ENCODE results near the gene MAPK1. TPM values are rescaled to one million over a fixed set of nuclear protein-coding genes. Genes with fewer than 3 reads are reported as not detected.

The MAPK1 gene
- total RNA-seq, 1 donor from 2014 or later = 112 TPM

GRCh38 chr22:21707677-21708076 lies 159.8 kb downstream of the MAPK1 start:
- DNase-seq (ENCODE audit: extremely low spot score, unreplicated experiment) = no peak
- Mint-ChIP-seq H3K27me3 (no peaks in the 10 kb centered on the region), H3K4me3 (no peak overlapping the region), H3K36me3 (peaks cover 12% of the 10 kb centered on the region), H3K9me3 (no peaks in the 10 kb centered on the region), H3K4me1 (ENCODE audit: unreplicated experiment) (no peaks in the 10 kb centered on the region), H3K27ac (no peak overlapping the region)
- TF ChIP-seq CTCF (conservative IDR thresholded peaks at IDR 0.05) = no peak

Other genes with a start within 250 kb of the MAPK1 start
- 20.7 and 24.5 TPM in 2 replicates for gene YDJC, start 237.6 kb downstream of the MAPK1 start, total RNA-seq (ENCODE audit: low replicate concordance)
- 0.21 and 0.87 TPM in 2 replicates for gene CCDC116, start 234.9 kb downstream of the MAPK1 start, total RNA-seq (ENCODE audit: low replicate concordance)
- gene SDF2L1, start 225.3 kb downstream of the MAPK1 start, total RNA-seq (ENCODE audit: low replicate concordance) = 56.3 and 56.5 TPM in 2 replicates
- 41.1 and 49.2 TPM in 2 replicates for gene PPIL2, start 201.6 kb downstream of the MAPK1 start, total RNA-seq (ENCODE audit: low replicate concordance)
- gene YPEL1, start 131.9 kb downstream of the MAPK1 start, total RNA-seq (ENCODE audit: low replicate concordance) = 7.8 and 19.3 TPM in 2 replicates
- gene PPM1F, start 85.2 kb upstream of the MAPK1 start, total RNA-seq (ENCODE audit: low replicate concordance) = 16.9 and 25.1 TPM in 2 replicates
- 47.7 and 66.3 TPM in 2 replicates for gene TOP3B, start 115.1 kb upstream of the MAPK1 start, total RNA-seq (ENCODE audit: low replicate concordance)